GM23338 (cell line): ENCODE data around the gene UBE2L6.

ENCODE experiments used
- CREB1 ChIP-seq: fragments of 250-450 bp; sonication (Bioruptor Pico); IDR thresholded peaks from 2 replicates; pipeline ENCODE4 v1.5.0; 2020; ENCODE audit warnings: low read depth, mild to moderate bottlenecking, moderate library complexity
- CTCF ChIP-seq, 2 experiments: fragments of 200-600 bp in 1 of 2; sonication (generic) in 1 of 2; conservative IDR thresholded peaks; 2 replicates each; pipeline versions ENCODE4 v1.5.1 to v1.6.1; 2016 to 2017; ENCODE audit warnings: antibody characterized with exemption in 2 of 2, low read depth in 2 of 2, mild to moderate bottlenecking in 2 of 2, moderate library complexity in 1 of 2
- EZH2 ChIP-seq: fragments of 200-600 bp; sonication (generic); IDR thresholded peaks from one replicate; pipeline ENCODE4 v1.8.0; 2017; ENCODE audit warnings: antibody characterized with exemption, mild to moderate bottlenecking, low read depth; ENCODE audit not compliant: unreplicated experiment
- EZH2phosphoT487 ChIP-seq: fragments of 200-600 bp; sonication (generic); IDR thresholded peaks from one replicate; pipeline ENCODE4 v1.8.1; 2018; ENCODE audit warnings: antibody characterized with exemption; ENCODE audit not compliant: unreplicated experiment
- JUNB ChIP-seq: IDR thresholded peaks from one replicate; pipeline ENCODE4 v1.6.1; 2016; ENCODE audit warnings: antibody characterized with exemption; ENCODE audit not compliant: unreplicated experiment
- NANOG ChIP-seq: IDR thresholded peaks from 2 replicates; pipeline ENCODE4 v1.6.1; 2016; ENCODE audit warnings: antibody characterized with exemption, borderline replicate concordance
- POLR2AphosphoS5 ChIP-seq: IDR thresholded peaks from 2 replicates; pipeline ENCODE4 v1.6.1; 2016; ENCODE audit warnings: antibody characterized with exemption, low read depth
- REST ChIP-seq: IDR thresholded peaks from one replicate; pipeline ENCODE4 v1.6.1; 2018; ENCODE audit warnings: antibody characterized with exemption; ENCODE audit not compliant: unreplicated experiment
- ZNF331 ChIP-seq: fragments of 250-450 bp; sonication (Bioruptor Pico); IDR thresholded peaks from 2 replicates; pipeline ENCODE4 v1.5.0; 2020; ENCODE audit warnings: low read depth, mild to moderate bottlenecking, moderate library complexity

- no peak for TF ChIP-seq POLR2AphosphoS5
- no peak for TF ChIP-seq CTCF (conservative IDR thresholded peaks at IDR 0.05; ENCODE audit: low read depth in 2 of 2)
- TF ChIP-seq EZH2 = no peak
- TF ChIP-seq CREB1 (CRISPR knock-in tag) = no peak
- TF ChIP-seq ZNF331 (CRISPR knock-in tag) = no peak
- TF ChIP-seq JUNB = no peak
- no peak for TF ChIP-seq EZH2phosphoT487
- no peak for TF ChIP-seq REST
- no peak for TF ChIP-seq NANOG
These were observed 51.4 kb downstream of the UBE2L6 start for GRCh38 chr11:57516061-57516443.
